HG02759 (cell line): Measurements from ENCODE around the gene HPCAL1.

Experiments
- ATAC-seq: cut with Tn5 transposase; IDR thresholded peaks from one replicate; pipeline ENCODE4 v1.9.1; 2021; ENCODE audit warnings: mild to moderate bottlenecking, moderate library complexity; ENCODE audit not compliant: unreplicated experiment

HPCAL1 gene

DNA sequence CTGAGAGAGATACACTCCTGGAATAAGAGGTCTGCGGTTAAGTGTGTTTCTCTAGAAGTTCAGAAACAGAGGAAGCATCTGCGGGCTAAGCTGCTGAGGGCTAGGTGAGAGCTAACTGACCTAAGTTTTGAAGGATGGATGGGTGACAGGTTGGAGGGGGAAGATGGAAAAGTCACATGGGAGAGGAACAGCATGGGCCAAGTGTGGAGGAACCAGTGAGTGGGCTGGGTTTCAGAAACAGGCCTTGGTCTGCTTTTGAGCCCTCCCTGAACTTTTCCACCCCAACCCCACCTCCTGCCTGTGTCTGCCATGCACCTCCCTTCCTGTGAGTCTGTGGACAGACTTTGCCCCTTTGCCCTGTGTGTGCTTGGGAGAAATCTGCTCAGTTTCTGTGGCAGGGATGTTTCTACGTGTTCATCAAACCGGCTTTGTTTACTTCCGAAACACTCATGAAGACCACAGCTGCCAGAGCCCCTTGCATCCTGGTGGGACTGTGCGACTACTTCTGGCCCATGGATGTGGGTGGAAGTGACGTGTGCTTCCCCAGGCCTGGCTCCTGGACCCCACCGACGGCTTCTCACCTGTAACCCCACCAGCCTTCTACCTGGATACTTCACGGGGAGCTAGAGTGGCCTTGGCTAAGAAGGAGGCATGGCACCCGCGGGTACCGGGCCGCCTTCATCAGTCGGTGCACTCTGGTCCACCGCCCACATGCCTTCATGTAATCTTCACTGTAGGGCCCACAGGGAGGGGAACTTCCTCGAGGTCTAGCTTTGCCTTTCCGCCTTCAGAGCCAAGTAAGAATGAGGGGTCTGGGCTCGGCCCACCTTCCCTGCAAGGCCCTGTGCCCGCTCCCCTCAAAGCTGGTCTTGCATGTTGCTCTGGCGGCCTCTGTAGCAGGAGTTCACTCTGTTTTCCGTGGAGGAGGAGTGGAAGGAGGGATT is 1.4 kb upstream of the HPCAL1 start:
- ATAC-seq: no peak

DNA sequence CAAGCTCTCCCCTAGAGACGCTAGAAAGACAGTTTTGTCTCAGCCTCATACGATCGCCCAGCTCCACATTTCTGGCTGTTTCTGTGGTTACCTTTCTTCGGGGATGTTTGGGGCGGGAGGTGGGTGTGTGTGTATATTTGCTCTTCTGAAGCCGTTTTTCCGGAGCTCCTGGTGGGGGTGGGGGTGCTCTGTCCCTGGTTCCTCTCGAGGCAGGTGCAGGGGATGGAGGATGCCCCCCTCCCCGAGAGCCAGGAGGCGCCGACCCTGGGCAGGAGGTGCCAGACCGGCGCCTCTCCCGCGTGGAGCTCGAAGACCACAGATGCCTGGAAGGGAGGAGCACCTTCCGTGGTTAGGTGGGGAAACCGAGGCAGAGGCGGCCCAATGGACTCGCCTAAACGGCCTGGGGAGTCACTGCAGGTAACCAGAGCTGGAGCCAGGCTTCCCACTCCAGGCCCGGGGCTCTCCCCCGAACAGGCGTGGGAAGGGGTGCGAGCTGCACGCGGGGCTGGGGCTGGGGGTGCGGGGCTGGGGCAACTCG is 694 bp upstream of the HPCAL1 start:
- ATAC-seq: no peak

DNA sequence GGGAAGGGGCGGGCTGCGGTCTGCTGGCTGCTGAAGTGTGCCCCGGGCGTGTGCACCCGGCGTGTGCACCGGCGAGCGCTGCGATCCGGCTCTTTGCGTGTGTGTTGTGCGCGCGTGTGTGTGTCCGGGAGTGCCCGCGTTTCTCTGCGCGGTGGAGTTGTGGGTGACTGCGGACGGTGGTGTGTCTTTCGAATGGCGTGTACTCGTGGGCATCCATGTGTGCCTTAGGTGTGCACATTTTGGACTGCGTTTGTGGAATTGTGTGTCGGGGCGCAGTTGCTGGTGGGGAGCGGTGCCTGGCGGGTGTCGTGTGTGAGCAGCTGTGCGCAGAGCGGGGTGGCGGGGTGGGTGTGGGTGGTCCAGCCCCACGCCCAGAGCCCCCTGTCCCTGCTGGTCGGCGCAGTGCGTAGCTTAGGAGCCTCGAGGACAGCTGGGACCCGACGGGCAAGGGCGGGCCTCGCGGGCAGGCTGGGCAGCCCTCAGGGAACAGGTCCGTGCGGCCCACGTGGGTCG is 533 bp downstream of the HPCAL1 start:
- peak; percentile 4 for ATAC-seq

DNA sequence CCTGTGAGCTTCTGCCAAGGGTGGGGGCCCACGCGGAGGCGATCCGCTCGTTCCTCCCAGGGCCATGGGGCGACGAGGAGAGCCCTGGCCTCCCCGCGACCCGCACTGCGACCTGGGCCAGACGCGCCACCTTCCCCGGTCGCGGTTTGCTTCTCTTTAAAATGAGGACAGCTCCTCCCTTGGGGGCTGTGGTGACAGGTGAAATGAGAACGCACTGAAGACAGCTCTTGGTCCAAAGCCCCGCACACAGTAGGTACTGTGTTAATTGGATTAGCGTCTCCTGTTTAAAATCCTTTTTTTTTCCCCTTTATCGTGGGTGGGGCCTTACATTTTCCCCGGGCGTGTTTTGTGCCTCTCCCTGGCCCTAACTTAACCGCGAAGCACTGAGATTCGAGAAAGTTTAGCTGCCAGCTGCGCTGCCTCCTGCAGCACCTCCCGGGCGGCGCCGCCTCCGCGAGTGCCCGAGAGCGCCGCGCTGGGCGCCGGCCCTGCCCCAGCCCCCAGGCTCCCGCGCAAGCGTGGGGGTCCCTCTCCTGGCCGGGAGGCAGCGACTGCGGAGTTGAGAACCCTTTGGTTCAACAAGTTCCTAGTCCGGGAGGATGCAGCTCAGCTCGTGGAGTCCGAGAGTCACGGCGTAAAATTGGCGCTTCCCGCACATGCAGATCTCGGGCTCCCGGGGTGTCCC is 1.1 kb downstream of the HPCAL1 start:
- no peak for ATAC-seq

DNA sequence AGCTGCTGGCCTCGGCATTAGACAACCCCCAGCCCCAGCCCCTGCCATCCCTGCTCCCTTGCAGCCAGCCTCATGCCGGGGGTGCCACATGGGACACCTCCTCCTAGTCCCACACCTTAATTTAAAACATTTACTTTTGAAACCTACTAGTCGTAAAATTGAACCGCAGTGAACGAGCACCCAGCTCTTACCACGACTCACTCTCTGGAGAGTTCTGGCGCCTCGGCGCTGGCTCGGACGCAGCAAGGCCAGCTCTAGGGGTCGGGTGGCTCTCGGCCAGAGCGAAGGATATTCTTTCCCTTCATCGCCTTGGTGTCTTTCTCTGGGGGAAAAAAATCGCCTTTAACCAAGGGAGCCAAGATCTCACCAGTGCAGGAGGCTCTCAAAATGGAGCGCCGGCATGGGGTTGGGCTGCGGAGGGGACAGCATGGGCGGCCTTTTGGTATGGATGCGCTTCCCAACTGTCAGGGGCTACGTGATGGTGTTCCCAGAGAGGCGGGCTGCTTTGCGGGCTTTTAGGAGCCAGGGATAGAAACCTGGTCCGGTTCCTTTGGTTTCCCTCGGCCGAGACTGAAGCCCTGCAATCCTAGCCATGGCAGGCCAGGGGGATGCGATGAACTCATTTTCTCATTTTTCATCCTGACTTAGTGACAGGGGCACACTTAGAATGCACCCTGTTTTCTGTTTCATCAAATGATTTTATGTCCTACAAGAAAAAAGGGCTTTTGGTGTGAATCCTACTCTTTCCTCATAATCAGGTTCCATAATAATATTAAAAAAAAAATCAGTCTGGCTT is 2.0 kb downstream of the HPCAL1 start:
- no peak for ATAC-seq

DNA sequence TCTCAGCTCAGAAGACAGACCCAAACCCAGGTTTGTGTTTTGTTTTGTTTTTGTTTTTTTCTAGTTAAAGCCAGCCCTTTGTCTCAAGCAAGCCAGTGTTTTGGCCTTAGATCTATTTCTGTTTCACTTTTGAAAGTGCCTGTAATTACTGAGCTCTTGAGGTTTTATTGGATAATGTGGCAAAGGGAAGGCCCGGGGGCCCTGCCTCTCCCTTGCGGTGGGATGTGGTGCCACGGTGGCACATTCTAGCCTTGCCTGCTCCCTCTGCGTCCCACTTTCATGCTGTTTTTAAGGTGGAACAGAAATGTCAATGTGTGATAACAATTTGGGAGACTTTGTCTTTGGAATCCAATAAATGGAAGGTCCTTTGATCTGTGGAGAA is 2.5 kb downstream of the HPCAL1 start:
- no peak for ATAC-seq

DNA sequence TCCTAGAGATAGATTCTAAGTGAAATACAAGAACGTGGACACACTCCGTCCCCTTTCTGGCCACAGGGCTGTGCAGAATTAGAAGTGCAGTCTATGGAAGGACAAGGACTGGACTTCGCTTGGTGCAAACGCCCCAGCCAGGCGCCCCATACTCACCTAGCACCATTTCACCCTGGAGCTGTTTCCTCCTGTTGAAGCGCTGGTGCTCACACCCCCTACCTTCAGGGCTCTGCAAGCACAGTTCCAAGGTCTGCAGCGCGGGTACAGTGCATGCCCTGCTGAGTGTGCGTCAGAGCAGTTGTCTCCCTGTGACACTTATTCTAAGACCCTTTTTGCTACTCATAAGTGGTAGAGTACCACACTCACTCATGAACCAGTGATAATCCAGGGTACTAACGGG is 3.0 kb downstream of the HPCAL1 start:
- ATAC-seq: no peak

DNA sequence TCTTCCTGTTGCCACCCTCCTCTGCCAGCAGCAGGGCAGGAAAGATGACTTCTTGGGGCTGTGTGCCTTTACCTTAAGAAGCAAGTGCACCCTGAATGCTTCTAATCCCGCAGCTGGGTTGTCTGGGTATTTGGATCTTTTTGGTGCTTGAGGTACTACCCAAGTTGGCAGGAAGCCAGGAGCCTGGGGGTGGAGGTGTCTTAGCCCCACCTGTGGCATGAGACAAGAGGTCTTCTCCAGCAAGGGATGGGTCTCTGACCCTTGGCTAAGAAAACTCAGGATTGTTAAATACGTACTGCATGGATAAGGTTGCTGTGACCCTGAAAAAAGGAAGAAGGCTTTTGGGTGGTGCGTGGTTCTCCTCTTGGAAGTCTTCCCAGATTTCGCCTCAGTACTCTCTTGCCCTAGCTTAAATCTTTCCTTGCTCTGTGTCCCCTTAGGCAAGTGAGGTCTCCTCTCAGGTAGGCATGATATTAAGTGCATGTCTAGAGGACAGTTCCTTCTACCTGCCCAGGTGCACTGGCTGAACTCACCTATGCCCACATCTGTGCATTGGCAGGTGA is 4.3 kb downstream of the HPCAL1 start:
- ATAC-seq: no peak

DNA sequence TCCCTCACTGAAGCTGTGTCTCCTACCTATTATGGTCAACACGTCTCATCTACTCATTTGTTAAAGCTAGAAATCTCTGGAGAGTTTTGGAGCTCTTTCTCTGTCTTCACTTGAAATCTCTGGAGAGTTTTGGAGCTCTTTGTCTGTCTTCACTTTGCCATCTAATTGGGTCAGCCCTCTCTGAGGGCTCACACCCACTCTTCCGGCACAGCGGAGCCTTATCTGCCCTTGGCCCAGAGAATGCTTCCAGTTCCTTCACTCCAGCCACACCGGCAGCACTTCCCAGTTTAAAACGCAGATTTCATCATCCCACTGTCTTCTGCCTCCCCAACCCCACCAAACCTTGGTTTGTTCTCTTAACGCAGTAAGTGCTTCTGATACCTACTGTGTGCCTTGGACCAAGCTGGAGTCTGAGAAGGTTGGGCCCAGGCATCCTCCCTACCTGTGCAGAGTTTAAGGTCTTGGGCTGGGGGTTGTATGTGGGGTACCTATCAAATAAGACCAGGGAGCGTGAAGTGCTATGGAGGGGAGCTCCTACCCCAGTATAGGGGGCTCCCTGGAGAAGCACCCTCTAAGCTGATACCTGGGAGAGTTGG is 5.0 kb downstream of the HPCAL1 start:
- ATAC-seq: no peak

DNA sequence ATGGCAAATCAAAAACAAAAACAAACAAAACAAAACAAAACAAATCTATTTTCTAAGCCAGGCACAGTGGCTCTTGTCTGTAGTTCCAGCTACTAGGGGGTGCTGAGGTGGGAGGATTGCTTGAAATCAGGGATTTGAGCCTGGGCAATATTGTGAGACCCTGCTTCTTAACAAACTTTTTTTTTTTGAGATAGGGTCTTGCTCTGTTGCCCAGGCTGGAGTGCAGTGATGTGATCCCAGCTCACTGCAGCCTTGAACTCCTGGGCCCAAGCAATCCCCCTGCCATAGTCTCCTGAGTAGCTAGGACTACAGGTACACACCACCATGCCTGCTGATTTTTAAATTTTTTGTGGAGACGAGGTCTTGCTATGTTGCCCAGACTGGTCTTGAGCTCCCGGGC is 6.2 kb downstream of the HPCAL1 start:
- ATAC-seq: no peak

DNA sequence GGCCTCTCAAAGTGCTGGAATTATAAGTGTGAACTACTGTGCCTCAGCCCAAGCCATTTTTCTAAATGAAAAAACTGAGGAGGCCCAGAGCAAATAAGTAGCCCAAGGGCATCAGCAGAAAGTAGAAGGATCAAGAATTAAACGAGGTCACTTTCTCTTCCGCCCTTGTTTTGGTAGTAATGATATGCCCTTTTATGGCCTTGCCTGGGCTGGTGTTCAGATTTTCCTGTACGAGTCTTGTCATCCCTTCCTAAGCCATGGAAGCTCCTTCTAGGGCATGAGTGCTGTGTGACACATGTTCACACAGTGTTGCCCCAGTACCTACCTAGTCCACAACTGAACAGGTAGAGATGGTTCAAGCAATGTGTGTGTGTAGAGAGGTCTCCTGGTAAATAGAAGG is 6.6 kb downstream of the HPCAL1 start:
- ATAC-seq: no peak

DNA sequence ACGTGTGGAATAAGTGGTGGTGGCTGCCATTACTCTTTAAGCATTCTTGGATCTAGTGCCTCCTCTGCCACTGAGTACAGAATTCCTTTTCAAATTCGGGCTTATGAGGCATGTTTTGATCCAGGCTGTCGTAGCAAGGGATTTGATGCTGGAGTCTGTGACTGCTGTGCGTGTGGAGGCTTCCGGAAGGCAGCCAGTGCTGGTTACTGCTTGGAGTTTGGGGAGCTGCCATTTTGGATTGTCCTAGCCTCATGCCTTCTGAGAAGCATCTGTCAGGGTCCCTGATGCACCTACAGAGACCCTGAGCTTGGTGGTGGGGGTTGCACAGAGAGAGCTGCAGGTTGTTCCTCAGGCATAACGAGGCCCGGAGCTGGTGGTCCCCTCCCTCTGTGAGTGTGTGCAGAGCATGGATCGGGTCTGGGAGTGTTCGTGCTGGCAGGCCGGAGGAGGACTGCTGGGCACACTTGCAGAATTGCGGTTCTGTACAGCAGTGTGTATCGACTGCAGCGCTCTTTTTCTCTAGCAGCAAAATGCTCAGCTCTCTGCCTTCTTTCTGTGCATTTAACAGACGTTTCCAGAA is 7.7 kb downstream of the HPCAL1 start:
- ATAC-seq: no peak

DNA sequence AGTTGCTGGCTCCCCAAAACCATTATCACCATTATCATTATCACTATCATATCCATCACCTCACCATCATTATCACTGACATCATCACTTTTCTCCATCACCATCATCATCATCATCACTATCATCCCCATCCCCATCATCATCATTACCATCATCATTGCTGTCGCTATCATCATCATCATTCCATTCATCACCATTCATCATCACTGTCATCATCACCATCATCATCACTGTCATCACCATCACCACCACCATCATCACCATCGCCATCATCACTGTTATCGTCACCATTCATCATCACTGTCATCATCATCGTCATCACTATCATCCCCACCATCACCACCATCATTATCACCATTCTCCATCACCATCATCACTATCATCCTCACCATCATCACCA is 9.0 kb downstream of the HPCAL1 start:
- no peak for ATAC-seq

DNA sequence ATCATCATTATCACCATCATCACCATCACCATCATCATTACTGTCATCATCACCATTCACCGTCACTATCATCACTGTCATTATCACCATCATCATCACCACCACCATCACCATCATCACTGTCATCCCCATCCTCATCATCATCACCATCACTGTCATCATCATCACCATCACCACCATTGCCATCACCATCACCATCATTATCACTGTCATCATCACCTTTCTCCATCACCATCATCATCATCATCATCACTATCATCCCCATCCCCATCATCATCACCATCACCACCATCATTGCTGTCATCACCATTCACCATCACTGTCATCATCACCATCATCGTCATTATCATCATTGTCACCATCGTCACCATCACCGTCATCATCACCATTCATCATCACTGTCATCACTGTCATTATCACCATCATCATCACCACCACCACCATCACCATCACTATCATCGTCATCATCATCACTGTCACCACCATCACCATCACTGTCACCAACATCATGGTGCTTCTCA is 9.8 kb downstream of the HPCAL1 start:
- no peak for ATAC-seq

DNA sequence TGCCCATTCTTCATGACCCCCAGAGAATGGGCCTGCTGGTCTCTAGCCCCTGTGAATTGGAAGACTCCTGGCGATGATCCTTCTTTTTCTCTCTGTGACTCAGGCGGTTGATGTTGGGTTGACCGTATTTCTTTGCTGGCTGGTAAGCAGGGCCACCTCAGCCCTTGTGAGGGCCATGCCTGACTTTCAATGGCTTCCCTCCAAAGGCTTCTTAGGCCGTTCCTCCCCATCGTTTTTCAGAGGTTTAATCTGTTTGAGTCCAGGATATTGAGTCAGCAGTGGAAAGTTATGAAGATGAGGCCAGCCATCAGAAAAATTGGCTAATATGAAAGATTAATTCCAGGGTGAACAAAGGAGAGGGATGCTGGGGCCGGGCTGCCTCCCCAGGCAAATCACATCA is 13.6 kb downstream of the HPCAL1 start:
- no peak for ATAC-seq

DNA sequence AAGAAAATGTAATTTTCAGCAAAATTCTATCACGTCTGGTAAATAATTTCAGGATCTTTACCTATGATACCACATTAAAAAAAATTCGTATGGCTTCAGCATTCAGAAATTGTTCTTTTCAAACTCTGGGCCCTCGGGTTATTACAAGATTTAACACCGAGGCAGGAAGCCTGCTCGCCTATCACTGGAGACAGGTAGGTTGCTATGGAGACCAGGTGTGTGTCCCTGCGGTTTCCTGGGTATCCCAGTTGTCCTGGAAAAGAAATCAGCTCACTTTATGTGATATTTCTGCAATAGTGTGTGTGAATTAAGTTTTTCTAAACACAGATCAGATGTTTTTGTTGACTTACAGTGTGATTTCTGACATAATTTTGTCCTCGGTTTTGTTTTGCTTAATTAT is 14.2 kb downstream of the HPCAL1 start:
- ATAC-seq: no peak

DNA sequence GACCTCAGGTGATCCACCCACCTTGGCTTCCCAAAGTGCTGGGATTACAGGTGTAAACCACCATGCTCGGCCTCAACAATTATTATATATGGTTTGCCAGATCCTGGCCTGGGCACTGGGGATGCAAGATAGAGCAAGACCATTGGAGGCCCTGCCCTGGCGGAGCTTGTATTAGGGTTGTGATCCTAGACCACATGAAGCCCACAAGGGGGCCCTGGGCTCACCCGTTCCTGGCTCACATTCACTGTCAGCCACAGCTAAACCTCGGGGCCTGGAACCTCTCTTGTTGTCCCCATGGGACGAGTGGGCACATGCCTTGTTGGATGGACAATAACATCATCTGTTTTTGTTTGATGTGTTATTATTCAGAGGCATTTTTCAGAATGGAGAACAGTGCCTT is 14.9 kb downstream of the HPCAL1 start:
- ATAC-seq: no peak

DNA sequence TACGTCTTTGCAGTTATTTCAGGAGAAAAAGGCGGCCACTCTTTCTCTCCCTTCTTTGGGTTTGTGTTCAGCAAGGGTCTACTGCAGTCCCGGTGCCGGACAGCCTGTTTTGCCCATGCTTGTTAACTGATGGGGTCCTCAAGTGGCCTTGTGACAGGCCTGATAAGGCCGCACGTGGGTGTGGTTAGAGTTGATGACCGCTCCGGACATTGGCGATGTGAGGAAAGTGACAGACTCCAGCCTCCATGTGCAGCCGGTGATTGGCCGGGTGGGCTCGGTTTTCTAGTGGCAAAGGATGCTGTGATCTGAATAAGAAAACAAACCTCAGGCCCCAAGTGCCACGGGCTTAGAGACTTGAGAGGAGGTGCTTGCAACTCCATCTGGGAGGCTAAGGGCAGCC is 15.6 kb downstream of the HPCAL1 start:
- no peak for ATAC-seq

DNA sequence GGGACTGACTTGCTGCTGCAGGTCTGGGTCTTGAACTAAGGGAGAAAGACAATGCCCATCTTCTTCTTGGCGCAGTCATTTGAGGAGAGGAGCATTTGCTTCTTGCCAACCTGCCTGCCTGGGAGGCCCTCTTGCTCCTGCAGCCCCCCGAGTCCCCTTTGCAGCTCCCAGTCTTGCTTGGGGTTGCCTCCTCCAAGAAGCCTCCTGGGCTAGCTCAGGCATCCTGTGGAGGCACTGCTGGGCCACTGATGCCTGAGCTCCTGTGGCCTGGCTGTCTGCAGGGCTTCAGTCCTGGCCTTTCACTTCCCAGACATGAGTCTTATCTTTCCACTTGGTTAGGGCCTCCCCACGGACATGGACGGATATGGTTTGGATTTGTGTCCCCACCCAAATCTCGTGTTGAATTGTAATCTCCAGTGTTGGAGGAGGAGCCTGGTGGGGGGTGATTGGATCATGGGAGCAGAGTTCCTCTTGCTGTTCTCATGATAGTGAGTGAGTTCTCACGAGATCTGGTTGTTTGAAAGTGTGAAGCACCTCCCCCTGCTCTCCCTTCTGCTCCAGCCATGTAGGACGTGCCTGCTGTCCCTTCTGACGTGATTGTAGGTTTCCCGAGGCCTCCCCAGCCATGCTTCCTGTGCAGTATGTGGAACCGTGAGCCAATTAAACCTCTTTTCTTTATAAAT is 17.3 kb downstream of the HPCAL1 start:
- ATAC-seq: no peak
